T follicular helper cell (primary cell): ENCODE results near the gene LYZL2.
"Not testable (repeated sequence)": the region's sequence is repeated elsewhere in the genome, so short reads cannot be mapped to it uniquely, and the experiment has no call there.

ENCODE experiments used
- DNase-seq: peaks from one replicate; pipeline ENCODE4 v3.0.0-alpha.2; 2020; ENCODE audit warnings: low read depth
- total RNA-seq, 2 experiments: gene quantifications; one replicate each; lab custom pipeline; 2026; lab: John Stamatoyannopoulos, UW

The LYZL2 gene
- 0 reads per million in 2 experiments for total RNA-seq

GRCh38 chr10:30629653-30630052 lies at the start of gene LYZL2:
LYZL2 (minus strand) TSS chr10:30629753; CDS start chr10:30626915, 2,838 bp downstream.
- no peak for DNase-seq

- DNase-seq, result not testable (repeated sequence)
These were observed 48.1 kb upstream of the LYZL2 start for GRCh38 chr10:30677616-30678015.

- DNase-seq, result not testable (repeated sequence)
These were observed 47.6 kb upstream of the LYZL2 start for GRCh38 chr10:30677146-30677545.

GRCh38 chr10:30675791-30676718 lies 46.5 kb upstream of the LYZL2 start:
- no peak for DNase-seq

- no peak for DNase-seq
These were observed 45.2 kb upstream of the LYZL2 start for GRCh38 chr10:30674796-30675195.

GRCh38 chr10:30673262-30673661 lies 43.7 kb upstream of the LYZL2 start:
- not testable (repeated sequence) for DNase-seq

GRCh38 chr10:30672338-30672737 lies 42.8 kb upstream of the LYZL2 start:
- DNase-seq, result not testable (repeated sequence)

GRCh38 chr10:30671026-30671616 lies 41.6 kb upstream of the LYZL2 start:
- peak; percentile 9 for DNase-seq

GRCh38 chr10:30667982-30668381 lies 38.4 kb upstream of the LYZL2 start:
- not testable (repeated sequence) for DNase-seq

- not testable (repeated sequence) for DNase-seq
These were observed 33.9 kb upstream of the LYZL2 start for GRCh38 chr10:30663403-30663802.

GRCh38 chr10:30662814-30663213 lies 33.3 kb upstream of the LYZL2 start:
- DNase-seq, result no peak

GRCh38 chr10:30660314-30660713 lies 30.8 kb upstream of the LYZL2 start:
- not testable (repeated sequence) for DNase-seq

GRCh38 chr10:30656233-30656632 lies 26.7 kb upstream of the LYZL2 start:
- no peak for DNase-seq

- DNase-seq, result not testable (repeated sequence)
These were observed 25.4 kb upstream of the LYZL2 start for GRCh38 chr10:30655001-30655400.

GRCh38 chr10:30651470-30652397 lies 22.2 kb upstream of the LYZL2 start:
- not testable (repeated sequence) for DNase-seq

GRCh38 chr10:30647089-30647488 lies 17.5 kb upstream of the LYZL2 start:
- DNase-seq, result no peak

GRCh38 chr10:30645340-30645827 lies 15.8 kb upstream of the LYZL2 start:
- DNase-seq, result no peak

- not testable (repeated sequence) for DNase-seq
These were observed 14.9 kb upstream of the LYZL2 start for GRCh38 chr10:30644408-30644861.

- DNase-seq, result not testable (repeated sequence)
These were observed 14.1 kb upstream of the LYZL2 start for GRCh38 chr10:30643557-30644199.

- DNase-seq, result not testable (repeated sequence)
These were observed 13.3 kb upstream of the LYZL2 start for GRCh38 chr10:30642856-30643255.
